VCaP (cell line): ENCODE measurements around the gene SWSAP1.

Experiments
- H3K27ac ChIP-seq: fragments of 450-650 bp; 2 replicates; pipeline ENCODE4 v1.5.1; 2017
- CTCF ChIP-seq: fragments of 450-650 bp; conservative IDR thresholded peaks from 2 replicates; pipeline ENCODE4 v1.5.1; 2017; ENCODE audit warnings: mild to moderate bottlenecking, moderate library complexity

Gene SWSAP1

GRCh38 chr19:11422163-11423065 lies 47.9 kb downstream of the SWSAP1 start:
- no peak for TF ChIP-seq CTCF
- no peak overlapping the region for H3K27ac ChIP-seq

GRCh38 chr19:11423164-11423790 lies 48.8 kb downstream of the SWSAP1 start:
- no peak overlapping the region for H3K27ac ChIP-seq
- TF ChIP-seq CTCF, result no peak

- TF ChIP-seq CTCF, result no peak
- no peak overlapping the region for H3K27ac ChIP-seq
Observed at GRCh38 chr19:11423791-11424181, 49.3 kb downstream of the SWSAP1 start.
